ENCODE data around the gene UBXN7.

DNA sequence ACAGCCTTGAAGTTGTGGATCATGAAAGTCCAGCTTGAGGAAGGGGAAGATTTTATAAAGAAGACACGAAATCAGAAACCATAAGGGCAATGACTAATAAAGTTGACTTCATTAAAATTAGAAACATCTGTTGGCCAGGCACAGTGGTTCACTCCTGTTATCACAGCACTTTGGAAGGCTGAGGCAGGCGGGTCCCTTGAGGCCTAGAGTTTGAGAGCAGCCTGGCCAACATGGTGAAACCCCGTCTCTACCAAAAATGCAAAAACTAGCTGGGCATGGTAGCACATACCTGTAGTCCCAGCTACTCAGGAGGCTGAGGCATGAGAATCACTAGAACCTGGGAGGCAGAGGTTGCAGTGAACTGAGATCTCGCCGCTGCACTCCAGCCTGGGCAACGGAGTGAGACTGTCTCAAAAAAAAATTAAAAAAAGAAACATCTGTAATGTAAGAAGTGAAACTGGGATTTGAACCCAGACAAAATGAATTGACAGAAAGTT lies 7.9 kb upstream of the UBXN7 start:
- no peak for TF ChIP-seq POLR2AphosphoS5 (IDR thresholded peaks at IDR 0.05; ENCODE audit: insufficient read depth, low read depth, low read length)
- no peak for TF ChIP-seq JUN (IDR thresholded peaks at IDR 0.05; ENCODE audit: borderline replicate concordance, insufficient read depth, insufficient read length, low read depth)
- TF ChIP-seq, protein P1, sequence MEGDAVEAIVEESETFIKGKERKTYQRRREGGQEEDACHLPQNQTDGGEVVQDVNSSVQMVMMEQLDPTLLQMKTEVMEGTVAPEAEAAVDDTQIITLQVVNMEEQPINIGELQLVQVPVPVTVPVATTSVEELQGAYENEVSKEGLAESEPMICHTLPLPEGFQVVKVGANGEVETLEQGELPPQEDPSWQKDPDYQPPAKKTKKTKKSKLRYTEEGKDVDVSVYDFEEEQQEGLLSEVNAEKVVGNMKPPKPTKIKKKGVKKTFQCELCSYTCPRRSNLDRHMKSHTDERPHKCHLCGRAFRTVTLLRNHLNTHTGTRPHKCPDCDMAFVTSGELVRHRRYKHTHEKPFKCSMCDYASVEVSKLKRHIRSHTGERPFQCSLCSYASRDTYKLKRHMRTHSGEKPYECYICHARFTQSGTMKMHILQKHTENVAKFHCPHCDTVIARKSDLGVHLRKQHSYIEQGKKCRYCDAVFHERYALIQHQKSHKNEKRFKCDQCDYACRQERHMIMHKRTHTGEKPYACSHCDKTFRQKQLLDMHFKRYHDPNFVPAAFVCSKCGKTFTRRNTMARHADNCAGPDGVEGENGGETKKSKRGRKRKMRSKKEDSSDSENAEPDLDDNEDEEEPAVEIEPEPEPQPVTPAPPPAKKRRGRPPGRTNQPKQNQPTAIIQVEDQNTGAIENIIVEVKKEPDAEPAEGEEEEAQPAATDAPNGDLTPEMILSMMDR (IDR thresholded peaks at IDR 0.05; ENCODE audit: extremely low read depth in 1 of 2, insufficient read depth in 1 of 2, low read depth in 1 of 2, low read length in 2 of 2) = no peak
- no peak for TF ChIP-seq POLR2A (IDR thresholded peaks at IDR 0.05; ENCODE audit: low read depth, low read length)
- no peak for TF ChIP-seq GATA2 (IDR thresholded peaks at IDR 0.05; ENCODE audit: insufficient read depth, insufficient read length, low read depth, low read length)

All from endothelial cell of umbilical vein (primary cell).